T1000 (cell line): ENCODE measurements around the gene UCK2.
"Not testable (repeated sequence)": the region's sequence is repeated elsewhere in the genome, so short reads cannot be mapped to it uniquely, and the experiment has no call there.

Experiments
- DNase-seq: peaks from one replicate; lab custom pipeline; 2025; ENCODE audit warnings: mixed read lengths; lab: John Stamatoyannopoulos, UW

UCK2 gene

GRCh38 chr1:165827268-165828102 lies at the start of gene UCK2:
Gene UCK2 (plus strand): TSS chr1:165827614. CDS start chr1:165827834, 220 bp downstream.
- DNase-seq = peak; percentile 78

GRCh38 chr1:165778197-165778596 lies 49.2 kb upstream of the UCK2 start:
- DNase-seq = not testable (repeated sequence)

- not testable (repeated sequence) for DNase-seq
Measured at GRCh38 chr1:165783519-165783918, 43.9 kb upstream of the UCK2 start.

GRCh38 chr1:165787741-165788140 lies 39.7 kb upstream of the UCK2 start:
- no peak for DNase-seq

GRCh38 chr1:165793951-165794350 lies 33.5 kb upstream of the UCK2 start:
- no peak for DNase-seq

- DNase-seq = no peak
Measured at GRCh38 chr1:165795894-165796293, 31.5 kb upstream of the UCK2 start.

- no peak for DNase-seq
Measured at GRCh38 chr1:165799387-165799786, 28.0 kb upstream of the UCK2 start.

- not testable (repeated sequence) for DNase-seq
Measured at GRCh38 chr1:165804513-165804912, 22.9 kb upstream of the UCK2 start.

- no peak for DNase-seq
Measured at GRCh38 chr1:165807613-165808012, 19.8 kb upstream of the UCK2 start.

- peak; percentile 16 for DNase-seq
Measured at GRCh38 chr1:165815725-165816124, 11.7 kb upstream of the UCK2 start.

GRCh38 chr1:165816157-165816556 lies 11.3 kb upstream of the UCK2 start:
- DNase-seq = no peak

GRCh38 chr1:165816826-165817497 lies 10.5 kb upstream of the UCK2 start:
- no peak for DNase-seq

- DNase-seq = no peak
Measured at GRCh38 chr1:165823552-165824268, 3.7 kb upstream of the UCK2 start.

GRCh38 chr1:165824269-165824643 lies 3.2 kb upstream of the UCK2 start:
- DNase-seq = no peak

GRCh38 chr1:165826565-165827267 lies 698 bp upstream of the UCK2 start:
- DNase-seq = no peak

- peak; percentile 32 for DNase-seq
Measured at GRCh38 chr1:165828103-165828668, 772 bp downstream of the UCK2 start.

- peak; percentile 11 for DNase-seq
Measured at GRCh38 chr1:165828669-165829329, 1.4 kb downstream of the UCK2 start.

GRCh38 chr1:165829888-165830287 lies 2.5 kb downstream of the UCK2 start:
- DNase-seq = no peak

GRCh38 chr1:165831146-165831545 lies 3.7 kb downstream of the UCK2 start:
- no peak for DNase-seq

GRCh38 chr1:165832902-165833301 lies 5.5 kb downstream of the UCK2 start:
- DNase-seq = no peak

GRCh38 chr1:165833358-165833757 lies 5.9 kb downstream of the UCK2 start:
- DNase-seq = no peak
